ENCODE data around the gene ATXN1. TPM values are rescaled to one million over a fixed set of nuclear protein-coding genes. Genes with fewer than 3 reads are reported as not detected.

Gene ATXN1
- total and polyA plus RNA-seq, 3 donors from 2014 or later, result 12.8 to 84.1 (median 64.3) TPM

- Histone ChIP-seq H3K36me3 (ENCODE audit: low read depth, missing control alignments) (no peaks in the 10 kb centered on the region), H3K27me3 (no peaks in the 10 kb centered on the region), H3K4me3 (no peak overlapping the region), H3K9me3 (no peaks in the 10 kb centered on the region), H3K27ac (no peak overlapping the region), H3K4me1 (peaks cover 11% of the 10 kb centered on the region)
- WGBS, 2 donors, result 38 to 50% methylated on average over 2 of the region's 2 CpGs
- DNase-seq, result no peak
- intact Hi-C loops (cut with DNase I; ENCODE audit: low total_unique reads), result no loop called here
- TF ChIP-seq POLR2A (IDR thresholded peaks at IDR 0.05) (no peak), CTCF (IDR thresholded peaks at IDR 0.05) (no peak)
These were observed 13.3 kb downstream of the ATXN1 start for GRCh38 chr6:16748025-16748319.

- TF ChIP-seq POLR2A (IDR thresholded peaks at IDR 0.05) (no peak), CTCF (IDR thresholded peaks at IDR 0.05) (no peak)
- H3K27ac ChIP-seq, result no peak overlapping the region
- no peaks in the 10 kb centered on the region for H3K36me3 ChIP-seq (ENCODE audit: low read depth, missing control alignments)
- 52 to 64% methylated on average over 13 of the region's 13 CpGs for WGBS, 2 donors
- DNase-seq, result no peak
- H3K27me3 ChIP-seq, result no peaks in the 10 kb centered on the region
- intact Hi-C loops (cut with DNase I; ENCODE audit: low total_unique reads), result no loop called here
- no peaks in the 10 kb centered on the region for H3K9me3 ChIP-seq
- H3K4me3 ChIP-seq, result no peak overlapping the region
- H3K4me1 ChIP-seq, result peaks cover 11% of the 10 kb centered on the region
These were observed 13.8 kb downstream of the ATXN1 start for GRCh38 chr6:16747232-16748024.

- H3K27me3 ChIP-seq, result no peaks in the 10 kb centered on the region
- no peak for TF ChIP-seq POLR2A (IDR thresholded peaks at IDR 0.05)
- no peak for TF ChIP-seq CTCF (IDR thresholded peaks at IDR 0.05)
- DNase-seq, result no peak
- intact Hi-C loops (cut with DNase I; ENCODE audit: low total_unique reads), result no loop called here
- H3K36me3 ChIP-seq (ENCODE audit: low read depth, missing control alignments), result no peaks in the 10 kb centered on the region
- H3K4me3 ChIP-seq, result no peak overlapping the region
- whole genome bisulfite sequencing, 2 donors, result 75 to 80% methylated on average over 3 of the region's 3 CpGs
- no peaks in the 10 kb centered on the region for H3K9me3 ChIP-seq
- H3K27ac ChIP-seq, result no peak overlapping the region
- peaks cover 11% of the 10 kb centered on the region for H3K4me1 ChIP-seq
These were observed 14.4 kb downstream of the ATXN1 start for GRCh38 chr6:16746812-16747211.

- intact Hi-C loops (cut with DNase I; ENCODE audit: low total_unique reads), result no loop called here
- H3K4me3 ChIP-seq, result no peak overlapping the region
- H3K9me3 ChIP-seq, result no peaks in the 10 kb centered on the region
- H3K36me3 ChIP-seq (ENCODE audit: low read depth, missing control alignments), result no peaks in the 10 kb centered on the region
- no peak overlapping the region for H3K27ac ChIP-seq
- 80 to 87% methylated on average over 3 of the region's 3 CpGs for WGBS, 2 donors
- peaks cover 11% of the 10 kb centered on the region for H3K4me1 ChIP-seq
- TF ChIP-seq CTCF (IDR thresholded peaks at IDR 0.05), result no peak
- no peak for TF ChIP-seq POLR2A (IDR thresholded peaks at IDR 0.05)
- no peaks in the 10 kb centered on the region for H3K27me3 ChIP-seq
- DNase-seq, result no peak
These were observed 14.9 kb downstream of the ATXN1 start for GRCh38 chr6:16746401-16746800.

DNA sequence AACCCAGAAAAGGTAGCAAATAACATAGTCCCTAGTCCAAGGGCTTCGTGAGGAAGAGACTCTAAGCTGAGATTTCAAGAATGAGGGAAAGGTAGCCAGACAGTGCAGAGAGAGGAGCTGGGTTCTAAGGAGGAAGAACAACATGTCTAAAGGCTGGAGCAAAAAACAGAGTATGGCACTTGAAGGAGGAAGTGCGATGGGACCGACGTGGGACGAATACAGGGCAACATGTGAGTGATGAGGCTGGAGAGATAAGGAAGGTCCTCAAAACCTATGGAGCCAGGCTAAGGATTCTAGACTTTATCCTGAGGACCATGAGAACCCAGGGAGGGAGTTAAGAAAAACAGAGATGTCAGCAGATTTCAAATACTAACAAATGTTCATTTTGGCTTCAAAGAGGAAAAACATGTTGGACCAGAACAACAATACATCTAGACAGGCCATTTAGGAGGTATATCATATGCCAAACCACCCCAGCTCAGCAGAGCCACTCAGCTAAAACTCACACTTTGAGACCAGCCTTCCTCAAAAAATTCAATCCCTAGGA is 17.5 kb downstream of the ATXN1 start:
- H3K9me3 ChIP-seq, result no peaks in the 10 kb centered on the region
- no peak for DNase-seq
- 82 to 88% methylated on average over 5 of the region's 5 CpGs for WGBS, 2 donors
- H3K27ac ChIP-seq, result no peak overlapping the region
- no peaks in the 10 kb centered on the region for H3K36me3 ChIP-seq (ENCODE audit: low read depth, missing control alignments)
- H3K4me3 ChIP-seq, result no peak overlapping the region
- intact Hi-C loops (cut with DNase I; ENCODE audit: low total_unique reads), result no loop called here
- H3K27me3 ChIP-seq, result no peaks in the 10 kb centered on the region
- no peak for TF ChIP-seq POLR2A (IDR thresholded peaks at IDR 0.05)
- no peak for TF ChIP-seq CTCF (IDR thresholded peaks at IDR 0.05)
- H3K4me1 ChIP-seq, result peaks cover 13% of the 10 kb centered on the region

All from testis (tissue), 3 donors.